ENCODE data around the gene OCA2.

The OCA2 gene

DNA sequence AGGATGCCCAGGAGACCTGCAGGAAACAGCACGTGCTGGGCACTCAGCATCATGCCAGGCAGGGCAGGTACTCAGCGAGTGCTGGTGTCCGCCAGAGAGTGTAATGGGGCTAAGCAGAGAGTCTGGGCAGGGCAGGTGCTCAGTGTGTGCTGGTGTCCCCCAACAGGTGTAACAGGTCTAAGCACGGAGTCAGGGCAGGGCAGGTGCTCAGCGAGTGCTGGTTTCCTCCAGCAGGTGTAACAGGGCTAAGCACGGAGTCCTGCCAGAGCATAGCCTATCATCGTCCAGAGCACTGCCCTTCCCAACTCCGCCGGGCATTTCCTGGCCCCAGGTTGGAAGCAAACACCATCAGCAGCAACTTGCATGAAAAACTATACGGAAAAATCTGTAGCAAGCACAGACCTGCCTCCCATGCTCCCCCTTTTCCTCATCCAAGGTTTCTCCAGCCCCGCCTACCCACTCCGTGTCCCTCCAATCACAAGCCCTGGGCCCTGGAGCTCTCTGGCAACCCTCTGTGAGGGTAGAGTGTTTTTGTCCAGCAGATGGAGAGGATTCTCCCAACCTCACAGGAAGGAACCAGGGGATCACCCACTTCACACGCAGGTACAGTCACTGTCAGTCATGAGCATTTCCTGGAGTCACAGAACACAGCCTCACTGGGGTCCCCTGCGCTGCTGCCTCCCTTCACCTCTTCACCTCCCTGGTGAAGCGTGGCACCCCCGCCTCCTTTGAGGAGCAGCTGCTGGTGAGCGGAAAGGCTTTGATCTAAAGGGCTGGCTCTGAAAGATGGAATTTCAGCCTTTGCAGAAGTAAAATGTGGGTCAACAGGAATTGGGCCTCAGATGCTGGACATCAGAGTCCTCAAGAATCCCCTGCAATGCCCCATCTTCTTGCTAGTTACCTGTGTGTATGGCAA is 302.5 kb downstream of the OCA2 start:
- H3K27ac ChIP-seq: no peak overlapping the region
- TF ChIP-seq, protein P1, sequence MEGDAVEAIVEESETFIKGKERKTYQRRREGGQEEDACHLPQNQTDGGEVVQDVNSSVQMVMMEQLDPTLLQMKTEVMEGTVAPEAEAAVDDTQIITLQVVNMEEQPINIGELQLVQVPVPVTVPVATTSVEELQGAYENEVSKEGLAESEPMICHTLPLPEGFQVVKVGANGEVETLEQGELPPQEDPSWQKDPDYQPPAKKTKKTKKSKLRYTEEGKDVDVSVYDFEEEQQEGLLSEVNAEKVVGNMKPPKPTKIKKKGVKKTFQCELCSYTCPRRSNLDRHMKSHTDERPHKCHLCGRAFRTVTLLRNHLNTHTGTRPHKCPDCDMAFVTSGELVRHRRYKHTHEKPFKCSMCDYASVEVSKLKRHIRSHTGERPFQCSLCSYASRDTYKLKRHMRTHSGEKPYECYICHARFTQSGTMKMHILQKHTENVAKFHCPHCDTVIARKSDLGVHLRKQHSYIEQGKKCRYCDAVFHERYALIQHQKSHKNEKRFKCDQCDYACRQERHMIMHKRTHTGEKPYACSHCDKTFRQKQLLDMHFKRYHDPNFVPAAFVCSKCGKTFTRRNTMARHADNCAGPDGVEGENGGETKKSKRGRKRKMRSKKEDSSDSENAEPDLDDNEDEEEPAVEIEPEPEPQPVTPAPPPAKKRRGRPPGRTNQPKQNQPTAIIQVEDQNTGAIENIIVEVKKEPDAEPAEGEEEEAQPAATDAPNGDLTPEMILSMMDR (conservative IDR thresholded peaks at IDR 0.05): no peak

DNA sequence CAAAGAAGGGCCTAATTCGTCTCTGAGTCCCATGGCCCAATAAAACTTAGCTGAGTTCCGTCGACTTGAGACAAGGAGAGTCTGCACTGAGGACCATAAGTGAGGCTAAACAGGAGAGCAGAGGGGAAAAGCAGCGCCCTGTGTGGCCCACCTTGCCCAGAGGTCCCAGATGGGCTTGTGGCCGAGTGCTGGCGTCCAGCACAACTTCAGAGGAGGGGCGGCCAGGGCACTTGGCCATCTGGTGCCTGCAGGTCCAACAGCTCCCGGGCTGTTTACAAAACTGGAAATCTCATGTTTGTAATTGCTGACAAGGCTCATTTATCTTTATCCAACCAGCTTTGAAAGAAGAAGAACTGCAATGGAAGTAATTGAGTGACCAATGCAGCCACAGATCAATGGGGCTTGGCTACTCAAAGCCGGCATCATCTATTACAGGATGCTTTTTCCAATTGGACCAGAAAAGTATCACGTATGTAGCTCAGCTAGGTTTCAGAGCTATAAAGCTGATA is 306.3 kb downstream of the OCA2 start:
- TF ChIP-seq, protein P1 (conservative IDR thresholded peaks at IDR 0.05): no peak

DNA sequence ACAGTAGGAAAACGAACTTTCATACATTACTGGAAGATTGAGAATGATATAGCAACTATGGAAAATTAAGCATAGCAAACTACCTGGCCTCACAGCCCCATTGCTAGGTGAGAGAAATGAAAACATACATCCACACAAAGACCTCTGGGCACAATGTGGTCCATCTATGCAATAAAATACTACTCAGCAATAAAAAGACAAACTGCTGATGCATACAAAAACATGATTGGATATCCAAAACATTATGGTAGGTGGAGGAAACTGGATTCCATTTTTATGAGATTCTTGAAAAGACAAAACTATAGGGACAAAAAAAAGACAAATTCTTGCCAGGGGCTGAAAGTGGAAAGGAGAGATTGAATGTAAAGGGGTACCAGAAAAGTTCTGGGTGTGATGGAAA is 308.8 kb downstream of the OCA2 start:
- TF ChIP-seq, protein P1 (conservative IDR thresholded peaks at IDR 0.05): no peak
- no peak overlapping the region for H3K27ac ChIP-seq

More for the DNA sequence above, 306.3 kb downstream of the OCA2 start:
- no peak overlapping the region for H3K27ac ChIP-seq

DNA sequence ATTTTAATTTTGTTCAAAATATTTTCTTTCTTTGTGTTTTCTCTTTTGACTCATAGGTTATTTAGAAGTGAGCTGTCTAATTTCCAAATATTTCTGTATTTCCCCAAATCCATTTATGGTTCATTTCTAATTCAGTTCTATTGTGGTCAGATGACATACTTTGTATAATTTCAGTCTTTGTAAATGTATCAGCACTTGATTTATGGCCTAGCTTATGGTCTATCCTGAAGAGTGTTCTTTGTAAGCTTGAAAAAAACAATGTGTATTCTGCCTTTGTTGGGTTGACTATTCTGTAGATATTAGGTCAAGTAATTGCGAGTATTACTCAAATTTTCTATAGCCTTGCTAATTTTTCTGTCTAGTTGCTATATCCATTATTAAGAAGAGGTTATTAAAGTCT is 311.2 kb downstream of the OCA2 start:
- TF ChIP-seq, protein P1 (conservative IDR thresholded peaks at IDR 0.05): no peak
- H3K27ac ChIP-seq: no peak overlapping the region

DNA sequence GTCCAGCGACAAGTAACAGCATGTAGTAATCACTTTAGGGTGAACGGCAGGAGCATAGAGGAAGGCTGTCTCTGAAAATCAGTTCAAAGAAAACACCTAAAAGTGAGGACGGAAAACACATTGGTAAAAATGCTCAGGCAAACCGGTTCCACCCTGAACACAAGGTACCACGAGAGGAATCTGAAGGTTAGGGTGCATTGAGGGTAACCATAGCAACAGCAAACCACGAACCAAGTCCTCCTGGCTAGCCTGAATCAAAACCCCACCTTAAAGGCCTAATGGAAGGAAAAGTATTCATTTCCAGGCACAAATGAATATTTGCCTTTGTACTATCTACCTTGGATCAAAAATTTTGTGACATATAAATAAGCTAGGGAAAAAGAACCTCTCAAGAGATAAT is 315.0 kb downstream of the OCA2 start:
- TF ChIP-seq, protein P1 (conservative IDR thresholded peaks at IDR 0.05): no peak
- no peak overlapping the region for H3K27ac ChIP-seq

DNA sequence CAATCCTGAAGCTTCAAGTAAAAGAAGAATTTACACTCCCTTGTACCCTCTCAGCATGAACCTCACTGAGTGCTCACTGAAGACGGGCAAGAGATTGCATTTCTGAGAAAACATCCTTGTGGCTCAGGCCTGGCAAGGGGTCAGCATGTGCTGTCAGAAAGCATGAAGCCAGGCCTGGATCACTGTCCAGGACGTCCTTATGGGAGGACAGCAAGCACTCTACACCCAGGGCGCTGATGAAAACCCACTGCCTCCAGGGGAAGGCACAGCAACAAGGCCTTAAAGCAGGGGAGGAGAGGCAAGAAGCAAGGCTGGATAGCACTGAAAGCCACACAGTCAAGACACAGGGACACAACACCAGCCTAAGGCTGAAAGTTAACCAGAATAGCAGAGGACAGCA is 315.4 kb downstream of the OCA2 start:
- H3K27ac ChIP-seq: no peak overlapping the region
- TF ChIP-seq, protein P1 (conservative IDR thresholded peaks at IDR 0.05): no peak

DNA sequence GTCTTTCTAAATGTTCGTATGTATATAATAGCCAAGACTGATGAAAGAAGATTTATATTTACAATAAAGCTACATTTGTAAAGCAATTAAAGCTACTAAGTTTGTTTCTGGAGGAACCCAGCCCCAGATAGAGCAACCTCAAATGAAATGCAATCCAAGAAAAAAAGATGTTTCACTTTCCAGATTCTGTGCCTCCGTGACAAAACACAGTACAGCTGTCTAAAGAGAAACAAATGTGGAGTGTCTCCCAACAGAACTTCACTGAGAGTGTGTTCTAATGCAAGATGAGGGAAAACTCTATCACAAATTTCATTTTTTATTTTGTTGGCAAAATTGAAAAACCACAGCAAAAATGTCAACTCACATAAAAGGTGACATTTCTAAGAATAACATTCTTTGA is 317.0 kb downstream of the OCA2 start:
- H3K27ac ChIP-seq: no peak overlapping the region
- TF ChIP-seq, protein P1 (conservative IDR thresholded peaks at IDR 0.05): no peak

All from VCaP (cell line).